ENCODE measurements around the gene FLVCR1.
A peak's percentile ranks its signal among the peaks of the same experiment; 100 is the strongest.

The FLVCR1 gene

DNA sequence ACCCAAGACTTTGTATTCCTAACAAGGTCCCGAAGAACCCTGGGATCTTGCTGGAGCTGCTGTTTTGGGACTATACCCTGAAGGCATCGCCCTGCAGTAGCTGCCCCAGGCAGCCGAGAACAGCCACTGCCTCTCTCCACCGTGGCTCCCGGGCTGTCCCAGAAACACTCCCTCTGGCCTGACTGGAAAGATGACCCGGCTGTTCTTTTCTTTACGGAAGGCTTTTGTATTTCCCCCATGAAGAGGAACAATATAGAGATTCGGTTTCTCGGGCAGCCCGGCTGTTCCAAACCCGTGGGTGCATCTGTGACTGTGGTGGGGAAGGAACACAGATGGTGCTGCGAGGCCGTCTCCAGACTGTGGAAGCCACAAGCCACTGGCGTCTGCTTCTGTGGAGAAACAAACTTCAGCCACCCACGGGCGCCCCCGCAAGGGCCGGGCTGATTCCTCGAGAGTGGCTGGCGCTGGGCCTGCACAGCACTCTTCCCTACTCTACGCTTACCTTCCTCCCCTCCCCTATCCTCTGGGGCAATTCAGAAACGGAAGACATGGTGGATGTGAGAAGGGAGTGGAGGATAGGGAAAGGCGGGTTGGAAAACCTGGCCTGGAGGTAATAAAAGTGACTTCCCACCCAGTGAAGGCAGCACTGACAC lies 58.5 kb downstream of the FLVCR1 start:
- peak; percentile 86 for DNase-seq

GRCh38 chr1:212917134-212917485 lies 59.0 kb downstream of the FLVCR1 start:
- DNase-seq = no peak

DNA sequence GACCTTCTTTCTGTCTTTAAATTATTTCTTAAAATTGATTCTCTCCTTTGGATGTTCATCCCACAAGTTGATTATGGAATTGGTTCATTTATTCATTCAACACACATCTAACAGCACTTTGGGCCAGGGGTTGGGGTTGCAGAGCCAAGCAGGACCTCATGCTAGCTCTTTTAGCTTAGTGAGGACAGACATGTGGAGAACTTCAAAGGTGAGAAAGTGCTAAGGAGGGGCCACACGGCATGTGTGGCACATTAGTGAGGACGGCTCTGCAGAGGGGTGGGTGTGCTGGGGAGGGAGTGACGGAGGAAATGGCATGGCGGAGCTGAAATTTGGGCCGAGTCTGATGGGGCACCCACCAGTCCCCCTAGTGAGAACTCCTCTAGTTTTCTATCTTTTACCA lies 59.8 kb downstream of the FLVCR1 start:
- no peak for DNase-seq

DNA sequence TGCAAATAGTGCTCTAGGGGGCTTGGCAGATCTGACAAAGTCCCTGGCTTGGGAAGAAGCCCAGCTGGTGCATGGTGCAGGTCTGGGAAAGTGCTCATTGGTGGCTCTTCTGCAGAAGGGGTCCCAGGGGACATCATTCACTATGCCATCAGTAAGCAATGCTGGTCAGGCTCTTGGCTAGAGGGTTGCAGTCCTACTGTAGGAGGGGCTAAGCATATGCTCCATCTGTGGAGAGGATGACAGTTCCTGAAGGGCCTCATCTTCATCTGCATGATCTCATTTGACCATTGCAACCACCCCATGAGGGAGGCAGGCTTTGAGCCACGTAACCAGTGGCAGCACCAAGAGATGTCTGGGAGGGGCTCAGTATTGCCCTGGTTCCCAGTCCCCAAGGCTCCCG lies 60.7 kb downstream of the FLVCR1 start:
- no peak for DNase-seq

- no peak for DNase-seq
These were observed 62.2 kb downstream of the FLVCR1 start for GRCh38 chr1:212920246-212920645.

- DNase-seq = peak; percentile 35
These were observed 62.8 kb downstream of the FLVCR1 start for GRCh38 chr1:212920896-212921295.

GRCh38 chr1:212922016-212922415 lies 63.9 kb downstream of the FLVCR1 start:
- peak; percentile 71 for DNase-seq

- DNase-seq = no peak
These were observed 68.3 kb downstream of the FLVCR1 start for GRCh38 chr1:212926372-212926771.

GRCh38 chr1:212928323-212929291 lies 70.5 kb downstream of the FLVCR1 start:
- DNase-seq = peak; percentile 58

DNA sequence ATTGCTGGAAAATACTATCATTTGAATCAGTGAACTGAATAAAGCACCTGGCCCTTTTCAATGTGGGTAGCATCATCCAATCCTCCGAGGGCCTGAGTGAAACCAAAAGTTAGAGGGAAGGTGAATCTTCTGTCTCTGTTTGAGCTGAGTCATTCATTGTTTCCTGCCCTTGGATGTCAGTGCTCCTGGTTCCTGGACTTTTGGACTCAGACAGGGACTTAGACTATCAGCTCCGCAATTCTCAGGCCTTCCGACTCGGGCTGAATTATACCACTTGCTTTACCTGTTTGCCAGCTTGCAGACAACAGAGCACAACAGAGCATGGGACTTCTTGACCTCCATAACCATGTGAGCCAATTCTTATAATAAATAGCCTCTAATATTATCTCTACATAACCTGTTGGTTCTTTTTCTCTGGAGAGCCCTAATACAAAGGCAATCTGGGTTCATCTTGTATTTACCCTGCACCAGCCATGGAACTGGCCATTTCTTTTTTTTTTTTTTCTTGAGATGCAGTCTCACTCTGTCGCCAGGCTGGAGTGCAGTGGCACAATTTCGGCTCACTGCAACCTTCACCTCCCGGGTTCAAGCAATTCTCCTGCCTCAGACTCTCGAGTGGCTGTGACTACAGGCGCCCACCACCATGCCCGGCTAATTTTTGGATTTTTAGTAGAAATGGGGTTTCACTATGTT lies 73.1 kb downstream of the FLVCR1 start:
- DNase-seq = no peak

- DNase-seq = no peak
These were observed 75.9 kb downstream of the FLVCR1 start for GRCh38 chr1:212933815-212934471.

DNA sequence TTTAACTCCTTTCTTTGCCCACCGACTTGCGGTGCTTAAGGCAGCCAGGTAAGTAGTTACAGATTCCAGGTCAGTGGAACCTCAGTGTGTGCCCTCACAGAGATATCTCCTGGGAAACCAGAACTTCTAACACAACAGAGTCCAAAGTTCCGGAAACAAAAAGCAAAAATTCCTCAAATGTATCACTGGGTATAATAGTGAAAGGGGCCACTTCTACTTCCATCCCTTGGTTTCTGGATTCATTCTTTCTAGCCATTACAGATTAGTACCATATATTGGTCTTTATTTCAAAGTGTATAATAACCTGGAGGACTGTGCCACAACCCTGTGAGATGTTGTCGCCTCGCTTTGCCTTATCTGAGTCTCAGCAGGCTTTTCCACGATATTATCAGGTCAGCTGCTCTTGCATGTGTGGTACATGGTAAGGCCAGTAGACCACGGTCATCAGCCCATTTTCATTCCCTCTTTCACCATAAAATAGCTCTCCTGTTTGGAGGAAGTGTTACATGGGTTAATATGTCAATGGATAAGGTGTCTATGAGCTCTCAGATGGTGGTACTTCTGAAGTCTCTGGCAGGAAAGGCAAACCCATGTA lies 77.4 kb downstream of the FLVCR1 start:
- DNase-seq = no peak

GRCh38 chr1:212937034-212937433 lies 79.0 kb downstream of the FLVCR1 start:
- no peak for DNase-seq

GRCh38 chr1:212938846-212939245 lies 80.8 kb downstream of the FLVCR1 start:
- no peak for DNase-seq

DNA sequence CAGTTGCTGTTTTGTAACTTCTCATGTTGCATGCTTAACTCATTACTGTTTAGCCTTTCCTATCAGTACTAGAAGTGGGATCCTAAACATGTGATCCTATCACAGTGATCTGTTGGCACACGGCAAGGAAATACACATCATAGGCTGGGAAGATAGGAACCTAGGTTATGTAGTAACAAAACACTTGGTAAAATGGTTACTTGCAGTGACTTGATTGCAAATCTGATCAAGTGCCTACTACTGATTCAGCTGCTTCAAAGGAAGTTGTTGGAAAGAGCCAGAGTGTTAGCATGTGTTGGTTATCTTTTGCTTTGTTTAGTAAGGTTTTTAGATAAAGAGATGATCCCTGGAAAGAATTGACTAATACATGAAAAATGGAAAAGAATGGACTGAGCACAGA lies 83.4 kb downstream of the FLVCR1 start:
- DNase-seq = no peak

- DNase-seq = no peak
These were observed 84.8 kb downstream of the FLVCR1 start for GRCh38 chr1:212942679-212943392.

GRCh38 chr1:212943393-212943710 lies 85.3 kb downstream of the FLVCR1 start:
- DNase-seq = no peak

DNA sequence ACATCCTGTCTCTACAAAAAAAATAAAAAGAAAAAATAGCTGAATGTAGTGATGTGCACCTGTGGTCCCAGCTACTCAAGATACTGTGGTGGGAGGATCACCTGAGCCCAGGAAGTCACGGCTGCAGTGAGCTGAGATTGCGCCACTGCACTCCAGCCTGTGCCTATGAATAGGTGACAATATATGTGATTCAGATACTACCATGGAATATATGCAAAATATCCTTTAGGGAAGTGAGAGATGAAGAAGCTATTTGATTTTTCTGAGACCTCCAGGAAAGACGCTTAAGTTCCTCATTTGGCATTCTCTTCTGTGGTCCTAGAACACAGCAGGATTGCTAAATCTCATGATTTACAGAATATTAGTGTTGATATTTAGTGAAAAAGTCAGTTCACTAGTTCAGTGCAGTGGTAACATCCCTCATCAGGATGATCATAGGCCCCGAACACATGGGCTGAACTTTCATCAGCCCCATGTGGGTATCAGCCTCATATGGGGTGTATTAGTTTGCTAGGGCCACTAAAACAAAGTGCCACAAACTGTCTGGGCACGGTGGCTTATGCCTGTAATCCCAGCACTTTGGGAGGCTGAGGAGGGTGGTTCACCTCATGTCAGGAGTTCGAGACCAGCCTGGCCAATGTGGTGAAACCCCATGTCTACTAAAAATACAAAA lies 86.3 kb downstream of the FLVCR1 start:
- peak; percentile 64 for DNase-seq

- DNase-seq = no peak
These were observed 87.0 kb downstream of the FLVCR1 start for GRCh38 chr1:212945056-212945455.

DNA sequence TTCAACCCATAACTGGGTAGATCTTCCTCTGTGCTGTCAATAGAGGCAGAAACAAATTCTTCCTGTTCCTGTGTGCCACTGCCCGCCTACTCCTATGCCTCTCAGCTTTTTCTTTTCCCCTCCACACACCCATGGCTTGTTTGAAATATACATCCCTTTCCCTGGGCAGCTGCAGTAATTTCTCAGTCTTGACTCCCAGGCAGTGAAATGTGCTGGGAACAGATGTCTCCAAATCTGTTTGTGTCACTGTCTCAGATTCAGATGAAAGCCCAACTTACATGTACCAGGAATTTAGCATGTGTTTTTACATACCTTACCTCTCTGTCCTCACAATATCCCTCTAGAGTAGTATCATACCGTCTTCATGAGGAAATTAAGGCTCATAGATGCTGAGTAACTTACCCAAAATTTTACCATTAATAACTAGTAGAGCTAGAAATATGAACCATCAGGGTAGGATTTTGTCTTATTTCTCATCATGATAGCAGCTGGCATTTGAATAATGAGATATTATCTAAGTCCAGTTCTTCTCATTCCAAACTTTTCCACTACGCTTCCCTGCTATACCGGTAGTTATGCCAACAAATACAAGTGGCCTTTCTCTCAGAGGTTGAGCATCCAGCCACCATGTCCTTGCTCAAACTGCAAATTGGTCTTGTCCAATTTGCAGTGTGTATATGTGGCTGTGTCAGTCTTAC lies 87.5 kb downstream of the FLVCR1 start:
- DNase-seq = no peak

DNA sequence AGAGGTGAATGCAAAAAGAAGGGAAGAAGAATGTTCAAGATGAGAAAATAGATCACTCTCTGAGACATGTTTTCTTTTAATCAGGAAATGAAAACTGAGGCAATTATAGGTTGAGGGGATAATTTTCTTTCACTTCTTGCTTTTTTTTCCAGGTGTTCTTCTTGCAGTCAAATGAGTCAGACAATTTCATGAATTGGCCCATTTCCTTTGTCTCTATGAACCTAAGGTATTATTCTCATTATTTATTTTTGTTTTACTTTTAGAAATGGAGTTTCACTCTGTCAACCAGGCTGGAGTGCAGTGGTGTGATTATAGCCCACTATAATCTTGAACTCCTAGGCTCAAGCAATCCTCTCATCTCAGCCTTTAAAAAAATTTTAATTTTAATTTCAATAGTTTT lies 88.8 kb downstream of the FLVCR1 start:
- DNase-seq = no peak

All from inflammatory macrophage treated with lipopolysaccharide for 4 hours (primary cell).